IPS-20b (cell line): ENCODE measurements around the gene TCEA3.
A peak's percentile ranks its signal among the peaks of the same experiment; 100 is the strongest.

Source experiments
- H3K27ac ChIP-seq: one replicate; pipeline ENCODE4 v1.5.1; 2013; ENCODE audit warnings: low read length
- H3K27me3 ChIP-seq: 2 replicates; pipeline ENCODE4 v1.6.1; 2013; ENCODE audit warnings: mild to moderate bottlenecking, low read length, inconsistent platforms; ENCODE audit not compliant: insufficient read depth
- H3K36me3 ChIP-seq: 2 replicates; pipeline ENCODE4 v1.6.1; 2013; ENCODE audit warnings: low read depth, mild to moderate bottlenecking, inconsistent platforms, low read length, moderate library complexity; ENCODE audit not compliant: insufficient read depth
- H3K4me1 ChIP-seq: 2 replicates; pipeline ENCODE4 v1.6.1; 2013; ENCODE audit warnings: mild to moderate bottlenecking, control low read depth, inconsistent platforms, low read length, moderate library complexity; ENCODE audit not compliant: insufficient read depth
- H3K4me3 ChIP-seq: 2 replicates; pipeline ENCODE4 v1.5.1; 2013; ENCODE audit warnings: mild to moderate bottlenecking, low read length, inconsistent platforms
- H3K9ac ChIP-seq: 2 replicates; pipeline ENCODE4 v1.6.1; 2013; ENCODE audit warnings: low read depth, mild to moderate bottlenecking, inconsistent platforms, low read length, moderate library complexity
- H3K9me3 ChIP-seq: 2 replicates; pipeline ENCODE4 v1.6.1; 2013; ENCODE audit warnings: mild to moderate bottlenecking, low read depth, low read length, inconsistent platforms; ENCODE audit not compliant: insufficient read depth

Gene TCEA3

GRCh38 chr1:23444104-23444533 lies 19.6 kb upstream of the TCEA3 start:
- Histone ChIP-seq H3K4me1 (no peaks in the 10 kb centered on the region), H3K27ac (no peak overlapping the region), H3K9me3 (no peaks in the 10 kb centered on the region), H3K9ac (no peak overlapping the region), H3K27me3 (no peaks in the 10 kb centered on the region), H3K36me3 (peaks cover 31% of the 10 kb centered on the region), H3K4me3 (no peak overlapping the region)

DNA sequence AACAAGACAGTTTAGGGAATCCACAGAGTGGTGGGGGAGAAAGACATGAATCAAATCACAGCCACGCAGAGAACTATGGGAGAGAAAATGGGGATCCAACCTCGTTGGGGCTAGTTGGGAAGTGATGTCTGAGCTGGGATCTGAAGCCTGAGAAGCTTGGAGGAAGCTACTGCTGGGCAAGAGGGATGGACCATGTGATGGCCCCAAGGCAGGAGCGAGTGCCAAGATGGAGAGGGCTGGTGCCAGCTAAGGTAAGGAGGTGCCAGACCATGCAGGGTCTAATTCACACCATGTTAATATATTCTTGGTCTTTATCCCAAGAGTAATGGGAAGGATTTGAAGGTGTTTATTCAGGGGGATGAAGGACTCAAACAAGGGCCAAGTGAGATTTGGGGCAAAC lies 18.2 kb upstream of the TCEA3 start:
- no peak overlapping the region for H3K27ac ChIP-seq
- no peaks in the 10 kb centered on the region for H3K27me3 ChIP-seq
- H3K36me3 ChIP-seq, result peaks cover 29% of the 10 kb centered on the region

GRCh38 chr1:23441446-23442148 lies 17.0 kb upstream of the TCEA3 start:
- Histone ChIP-seq H3K9me3 (no peaks in the 10 kb centered on the region), H3K27me3 (no peaks in the 10 kb centered on the region), H3K9ac (no peak overlapping the region), H3K4me3 (no peak overlapping the region), H3K27ac (no peak overlapping the region), H3K36me3 (peaks cover 28% of the 10 kb centered on the region), H3K4me1 (no peaks in the 10 kb centered on the region)

More for the DNA sequence above, 18.2 kb upstream of the TCEA3 start:
- Histone ChIP-seq H3K9ac (no peak overlapping the region), H3K9me3 (no peaks in the 10 kb centered on the region), H3K4me1 (no peaks in the 10 kb centered on the region), H3K4me3 (no peak overlapping the region)

- Histone ChIP-seq H3K9ac (no peak overlapping the region), H3K9me3 (no peaks in the 10 kb centered on the region), H3K27me3 (no peaks in the 10 kb centered on the region), H3K4me1 (no peaks in the 10 kb centered on the region), H3K4me3 (no peak overlapping the region), H3K27ac (no peak overlapping the region), H3K36me3 (peaks cover 54% of the 10 kb centered on the region)
Observed at GRCh38 chr1:23438545-23438944, 14.0 kb upstream of the TCEA3 start.

DNA sequence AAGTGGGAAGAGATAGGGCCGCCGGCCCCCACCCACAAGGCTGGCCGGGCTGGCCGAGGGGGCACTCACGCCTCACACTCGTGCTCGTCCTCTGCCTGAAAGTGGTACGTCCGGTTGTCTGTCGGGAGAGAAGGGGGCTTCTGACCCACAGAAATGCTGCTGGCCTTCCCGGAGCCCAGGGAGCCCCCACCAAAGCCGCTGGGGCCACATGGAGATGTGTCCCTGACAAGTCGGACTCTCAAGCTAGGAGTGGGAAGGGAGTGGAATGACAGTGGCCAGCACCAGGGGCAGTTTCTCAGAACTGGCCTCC lies 12.8 kb upstream of the TCEA3 start:
- Histone ChIP-seq H3K27ac (no peak overlapping the region), H3K9ac (no peak overlapping the region), H3K9me3 (no peaks in the 10 kb centered on the region), H3K4me3 (peak overlapping the region; percentile 49; the same call in 1 of the 2 replicates), H3K27me3 (no peaks in the 10 kb centered on the region), H3K36me3 (peaks cover 67% of the 10 kb centered on the region), H3K4me1 (no peaks in the 10 kb centered on the region)

GRCh38 chr1:23436520-23437354 lies 12.2 kb upstream of the TCEA3 start:
- Histone ChIP-seq H3K27me3 (no peaks in the 10 kb centered on the region), H3K36me3 (peaks cover 64% of the 10 kb centered on the region), H3K4me1 (no peaks in the 10 kb centered on the region)

GRCh38 chr1:23434260-23434775 lies 9.8 kb upstream of the TCEA3 start:
- Histone ChIP-seq H3K36me3 (peaks cover 74% of the 10 kb centered on the region), H3K27ac (no peak overlapping the region), H3K27me3 (no peaks in the 10 kb centered on the region), H3K9ac (no peak overlapping the region), H3K4me3 (no peak overlapping the region), H3K4me1 (no peaks in the 10 kb centered on the region), H3K9me3 (no peaks in the 10 kb centered on the region)

More at GRCh38 chr1:23436520-23437354, 12.2 kb upstream of the TCEA3 start:
- Histone ChIP-seq H3K9ac (no peak overlapping the region), H3K4me3 (peak overlapping the region; percentile 49; the same call in 1 of the 2 replicates), H3K27ac (no peak overlapping the region), H3K9me3 (no peaks in the 10 kb centered on the region)

GRCh38 chr1:23433122-23433521 lies 8.6 kb upstream of the TCEA3 start:
- Histone ChIP-seq H3K36me3 (peaks cover 72% of the 10 kb centered on the region), H3K4me1 (no peaks in the 10 kb centered on the region), H3K9me3 (no peaks in the 10 kb centered on the region), H3K27me3 (peaks cover 12% of the 10 kb centered on the region; the same call in 1 of the 2 replicates), H3K9ac (no peak overlapping the region), H3K27ac (no peak overlapping the region), H3K4me3 (no peak overlapping the region)

DNA sequence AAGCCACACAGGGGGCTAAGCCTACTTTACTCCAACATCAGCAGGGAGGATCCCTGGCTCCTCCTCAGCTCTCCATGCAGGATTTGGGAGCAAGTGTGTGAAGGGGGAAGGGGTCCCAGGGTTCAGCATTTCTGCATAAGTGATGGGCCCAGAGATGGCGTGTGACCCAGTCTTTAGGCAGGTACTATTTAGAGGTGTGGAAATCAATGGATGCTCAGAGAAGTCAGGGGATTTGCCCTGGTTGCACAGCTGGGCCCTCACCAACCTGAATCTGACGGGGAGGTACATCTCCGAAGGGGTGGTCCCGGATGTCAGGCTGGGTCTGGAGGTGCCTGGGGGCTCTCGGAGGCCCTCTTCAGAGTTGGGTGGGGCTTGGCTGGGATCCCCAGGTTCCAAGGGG lies 6.9 kb upstream of the TCEA3 start:
- Histone ChIP-seq H3K4me1 (no peaks in the 10 kb centered on the region), H3K36me3 (peaks cover 72% of the 10 kb centered on the region), H3K9ac (no peak overlapping the region), H3K4me3 (no peak overlapping the region), H3K27ac (no peak overlapping the region), H3K27me3 (peaks cover 28% of the 10 kb centered on the region), H3K9me3 (no peaks in the 10 kb centered on the region)

DNA sequence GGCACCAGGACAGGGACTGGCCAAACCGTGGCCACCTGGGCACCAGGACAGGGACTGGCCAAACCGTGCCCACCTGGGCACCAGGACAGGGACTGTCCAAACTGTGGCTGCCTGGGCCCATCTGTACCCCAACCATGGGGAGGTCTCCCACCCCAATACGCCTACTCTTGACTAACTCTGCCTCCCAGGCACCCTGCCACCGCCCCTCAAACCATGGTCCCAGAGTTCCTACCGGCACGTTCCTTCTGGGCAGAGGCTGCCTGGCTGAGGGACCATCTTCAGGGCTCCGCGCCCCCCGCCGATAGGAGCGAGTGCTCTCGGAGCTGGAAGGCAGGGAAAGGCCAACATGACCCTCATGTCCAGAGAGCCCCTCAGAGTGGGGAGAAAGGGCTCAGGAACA lies 6.3 kb upstream of the TCEA3 start:
- H3K4me1 ChIP-seq, result no peaks in the 10 kb centered on the region
- H3K9ac ChIP-seq, result no peak overlapping the region
- no peaks in the 10 kb centered on the region for H3K9me3 ChIP-seq
- H3K36me3 ChIP-seq, result peaks cover 70% of the 10 kb centered on the region
- H3K27me3 ChIP-seq, result peaks cover 35% of the 10 kb centered on the region
- H3K27ac ChIP-seq, result no peak overlapping the region
- H3K4me3 ChIP-seq, result no peak overlapping the region

GRCh38 chr1:23428136-23428905 lies 3.8 kb upstream of the TCEA3 start:
- Histone ChIP-seq H3K27me3 (peaks cover 60% of the 10 kb centered on the region), H3K9me3 (no peaks in the 10 kb centered on the region), H3K9ac (no peak overlapping the region), H3K27ac (no peak overlapping the region), H3K4me1 (peaks cover 4% of the 10 kb centered on the region; the same call in 1 of the 2 replicates), H3K4me3 (no peak overlapping the region), H3K36me3 (peaks cover 45% of the 10 kb centered on the region)
